K562 (cell line): ENCODE measurements around the gene ITPR1. TPM values are rescaled to one million over a fixed set of nuclear protein-coding genes. Genes with fewer than 3 reads are reported as not detected.

Experiments
- ARID1B ChIP-seq: fragments of 450-650 bp; IDR thresholded peaks from 2 replicates; pipeline ENCODE4 v1.6.1; 2016; ENCODE audit warnings: antibody characterized with exemption, mild to moderate bottlenecking, inconsistent platforms
- ASH1L ChIP-seq: fragments of 450-650 bp; IDR thresholded peaks from 2 replicates; pipeline ENCODE4 v1.6.1; 2018; ENCODE audit warnings: borderline replicate concordance, mild to moderate bottlenecking, low read depth; ENCODE audit not compliant: partially characterized antibody
- CC2D1A ChIP-seq: fragments of 450-650 bp; IDR thresholded peaks from 2 replicates; pipeline ENCODE4 v1.6.1; 2017; ENCODE audit warnings: mild to moderate bottlenecking
- CXXC5 ChIP-seq: fragments of 250-450 bp; sonication (Bioruptor Pico); IDR thresholded peaks from 2 replicates; pipeline ENCODE4 v1.8.0; 2022; ENCODE audit warnings: inconsistent platforms, mild to moderate bottlenecking, moderate library complexity
- ERF ChIP-seq: fragments of 450-650 bp; formaldehyde crosslinking; IDR thresholded peaks from 2 replicates; pipeline ENCODE4 v1.4.0; 2020; ENCODE audit warnings: mild to moderate bottlenecking, mixed read lengths
- ESRRB ChIP-seq: fragments of 250-450 bp; sonication (Bioruptor Pico); IDR thresholded peaks from 2 replicates; pipeline ENCODE4 v1.5.0; 2020; ENCODE audit warnings: mild to moderate bottlenecking, moderate library complexity, borderline replicate concordance
- FOXA3 ChIP-seq, 2 experiments: fragments of 450-650 bp in 1 of 2; sonication (generic) in 1 of 2; formaldehyde crosslinking; IDR thresholded peaks in 1 of 2; conservative IDR thresholded peaks in 1 of 2; 2 replicates each; pipeline versions ENCODE4 v1.4.0 to v1.8.0; 2020 to 2022; ENCODE audit warnings: mild to moderate bottlenecking in 2 of 2, missing genetic modification reagents in 1 of 2
- JUND ChIP-seq, 2 experiments: IDR thresholded peaks; 2 replicates in 1 of 2; 3 replicates in 1 of 2; pipeline ENCODE4 v1.6.1; 2011; ENCODE audit warnings: borderline replicate concordance in 2 of 2, low read depth in 2 of 2, low read length in 2 of 2, improper control_type of control experiment in 1 of 2, missing biosample characterization in 1 of 2, missing genetic modification characterization in 1 of 2, missing genetic modification reagents in 1 of 2
- NR2C2 ChIP-seq, 2 experiments: fragments of 200-800 bp in 1 of 2; sonication (Bioruptor generic) in 1 of 2; sonication (generic) in 1 of 2; formaldehyde crosslinking in 1 of 2; IDR thresholded peaks; 2 replicates each; pipeline versions ENCODE4 v1.6.1 to v1.8.0; 2016 to 2022; ENCODE audit warnings: mild to moderate bottlenecking in 1 of 2, missing compliant biosample characterization in 1 of 2, missing genetic modification characterization in 1 of 2, missing genetic modification reagents in 1 of 2
- SMARCA4 ChIP-seq: fragments of 450-650 bp; IDR thresholded peaks from 2 replicates; pipeline ENCODE4 v1.6.1; 2016
- SMARCE1 ChIP-seq: fragments of 450-650 bp; IDR thresholded peaks from 2 replicates; pipeline ENCODE4 v1.7.1; 2016; ENCODE audit warnings: mild to moderate bottlenecking
- SPI1 ChIP-seq: IDR thresholded peaks from 2 replicates; pipeline ENCODE4 v1.6.1; 2011; ENCODE audit warnings: low read depth, low read length, control low read depth, borderline replicate concordance
- STAT5A ChIP-seq: IDR thresholded peaks from 2 replicates; pipeline ENCODE4 v1.6.1; 2012; ENCODE audit warnings: low read length, inconsistent platforms, borderline replicate concordance
- TRIM24 ChIP-seq, 2 experiments: fragments of 450-650 bp; IDR thresholded peaks; 2 replicates each; pipeline ENCODE4 v1.6.1; 2016
- ZBTB40 ChIP-seq, 2 experiments: fragments of 450-650 bp in 1 of 2; sonication (generic) in 1 of 2; formaldehyde crosslinking in 1 of 2; IDR thresholded peaks; 2 replicates each; pipeline versions ENCODE4 v1.7.1 to v1.9.0; 2016 to 2022; ENCODE audit warnings: inconsistent platforms in 1 of 2, mild to moderate bottlenecking in 1 of 2, missing genetic modification reagents in 1 of 2
- ZNF766 ChIP-seq: fragments of 200-800 bp; sonication (Bioruptor generic); conservative IDR thresholded peaks from 2 replicates; pipeline ENCODE4 v1.6.1; 2016; ENCODE audit warnings: missing genetic modification characterization, missing compliant biosample characterization
- polyA plus RNA-seq, 8 experiments: library from polyadenylated mRNA; depleted of rRNA in 4 of 8; stranded (reverse) in 5 of 8; unstranded in 3 of 8; fragments of >200 nt; fragmentation: Nextera tagmentation in 2 of 8; fragmentation: Illumina TruSeq in 1 of 8; extraction: Ambion mirVana in 2 of 8; extraction: Trizol in 1 of 8; gene quantifications; 2 replicates each; pipeline versions ENCODE4 v1.2.1 to v1.2.3, GENCODE V29; 2011 to 2014; ENCODE audit warnings: inconsistent platforms in 1 of 8, missing spikeins in 1 of 8
- total RNA-seq, 7 experiments: library from RNA; depleted of rRNA in 6 of 7; stranded (reverse); fragments of >200 nt in 6 of 7; fragmentation: Illumina TruSeq in 2 of 7; extraction: Trizol in 2 of 7; gene quantifications; 2 replicates each; pipeline versions ENCODE4 v1.2.1 to v1.2.3, GENCODE V29; 2011 to 2021; ENCODE audit warnings: low replicate concordance in 1 of 7

ITPR1 gene
- total and polyA plus RNA-seq, 9 of the 15 experiments (the other 6 are each of a cell fraction or from before 2014, with no cell fraction given), result 22.4 to 40.0 (median 27.4) TPM

DNA sequence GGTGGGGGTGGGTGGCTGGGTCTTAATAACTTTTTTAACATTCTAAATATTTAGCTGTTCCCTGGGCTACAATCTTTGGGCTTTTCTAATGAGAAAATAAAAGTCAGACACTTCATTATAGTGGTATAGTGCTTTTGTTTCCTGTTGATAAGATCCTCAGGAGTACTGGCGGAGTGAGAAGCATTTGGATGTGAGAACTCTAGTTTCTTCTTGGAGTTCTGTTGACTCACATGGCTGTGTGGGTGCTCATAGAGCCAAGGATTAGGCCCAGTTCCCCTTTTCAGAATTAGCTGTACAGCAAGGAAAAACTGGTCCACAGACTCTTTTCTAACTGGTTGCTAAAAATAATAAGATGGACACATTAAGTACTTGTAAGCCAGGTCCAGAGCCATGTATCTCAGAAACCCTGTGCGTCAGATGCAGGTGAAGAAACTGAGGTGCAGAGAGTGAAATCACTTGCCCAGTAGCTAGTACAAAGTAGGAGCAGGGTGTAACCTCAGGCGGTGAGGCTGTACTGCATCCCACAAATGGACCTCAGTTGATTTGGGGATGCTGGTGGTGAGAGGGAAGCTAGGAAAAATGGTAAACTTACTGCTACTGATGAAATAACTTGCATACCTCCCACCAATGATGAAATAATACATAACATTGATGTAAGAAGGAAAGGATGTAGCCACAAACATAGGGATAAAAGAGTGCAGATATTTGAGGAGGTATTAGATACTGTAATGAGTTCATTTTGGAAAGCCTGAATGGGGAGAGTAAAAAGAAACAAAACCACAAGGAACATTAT lies 2.3 kb downstream of the ITPR1 start (continued):
- peak; percentile 56 for TF ChIP-seq ARID1B
- TF ChIP-seq TRIM24 (IDR thresholded peaks at IDR 0.05), result peak in 1 of 2 experiments; percentile 53; a peak in 2 of 4 replicates
- no peak for TF ChIP-seq ZNF766 (CRISPR knock-in tag)
- 0 out of 2 replicates have a peak, but pooled peaks have one; percentile 41 for TF ChIP-seq ERF (CRISPR knock-in tag)
- peak in 1 of 2 experiments; percentile 69; a peak in 2 of 4 replicates for TF ChIP-seq FOXA3 (CRISPR knock-in tag; conservative IDR thresholded peaks at IDR 0.05 in 1 of 2, IDR thresholded peaks at IDR 0.05 in 1 of 2)
- TF ChIP-seq JUND (IDR thresholded peaks at IDR 0.05; ENCODE audit: borderline replicate concordance, low read depth, low read length), result peak; percentile 63; the same call in 1 of the 2 replicates
- peak; percentile 19; the same call in 1 of the 3 replicates for TF ChIP-seq JUND (tag; IDR thresholded peaks at IDR 0.05; ENCODE audit: borderline replicate concordance, low read depth, low read length)
- no peak for TF ChIP-seq NR2C2 (CRISPR knock-in tag; IDR thresholded peaks at IDR 0.05)
- 0 out of 2 replicates have a peak, but pooled peaks have one; percentile 22 for TF ChIP-seq NR2C2 (tag; IDR thresholded peaks at IDR 0.05)
- TF ChIP-seq ASH1L, result no peak
- peak; percentile 99 for TF ChIP-seq SPI1
- no peak; the same call in 1 of the 2 replicates for TF ChIP-seq SMARCA4
- peak; percentile 37; the same call in 1 of the 2 replicates for TF ChIP-seq CXXC5 (CRISPR knock-in tag)
- TF ChIP-seq CC2D1A, result no peak
- TF ChIP-seq SMARCE1, result peak; percentile 69
- no peak for TF ChIP-seq STAT5A
- TF ChIP-seq ZBTB40 (IDR thresholded peaks at IDR 0.05), result 0 out of 2 replicates have a peak, but pooled peaks have one; percentile 10
- no peak for TF ChIP-seq ZBTB40 (CRISPR knock-in tag; IDR thresholded peaks at IDR 0.05)
- no peak for TF ChIP-seq ESRRB (CRISPR knock-in tag)
